Fibroblast of lung (primary cell): ENCODE results near the gene HLF.

Source experiments
- EZH2 ChIP-seq: IDR thresholded peaks from 2 replicates; pipeline ENCODE4 v1.5.1; 2012; ENCODE audit warnings: low read length, control low read depth, mild to moderate bottlenecking; ENCODE audit errors: missing control alignments
- TF ChIP-seq, protein P1 (sequence below), 2 donors: IDR thresholded peaks in 1 of 2; conservative IDR thresholded peaks in 1 of 2; 1 replicate in 1 of 2; 2 replicates in 1 of 2; pipeline ENCODE4 v1.5.1; 2011 to 2012; ENCODE audit warnings: low read length in 2 of 2, control low read depth in 1 of 2, inconsistent platforms in 1 of 2, low read depth in 1 of 2, mild to moderate bottlenecking in 1 of 2

GRCh38 chr17:55290492-55291113 is 25.8 kb downstream of the HLF start:
- TF ChIP-seq, protein P1, sequence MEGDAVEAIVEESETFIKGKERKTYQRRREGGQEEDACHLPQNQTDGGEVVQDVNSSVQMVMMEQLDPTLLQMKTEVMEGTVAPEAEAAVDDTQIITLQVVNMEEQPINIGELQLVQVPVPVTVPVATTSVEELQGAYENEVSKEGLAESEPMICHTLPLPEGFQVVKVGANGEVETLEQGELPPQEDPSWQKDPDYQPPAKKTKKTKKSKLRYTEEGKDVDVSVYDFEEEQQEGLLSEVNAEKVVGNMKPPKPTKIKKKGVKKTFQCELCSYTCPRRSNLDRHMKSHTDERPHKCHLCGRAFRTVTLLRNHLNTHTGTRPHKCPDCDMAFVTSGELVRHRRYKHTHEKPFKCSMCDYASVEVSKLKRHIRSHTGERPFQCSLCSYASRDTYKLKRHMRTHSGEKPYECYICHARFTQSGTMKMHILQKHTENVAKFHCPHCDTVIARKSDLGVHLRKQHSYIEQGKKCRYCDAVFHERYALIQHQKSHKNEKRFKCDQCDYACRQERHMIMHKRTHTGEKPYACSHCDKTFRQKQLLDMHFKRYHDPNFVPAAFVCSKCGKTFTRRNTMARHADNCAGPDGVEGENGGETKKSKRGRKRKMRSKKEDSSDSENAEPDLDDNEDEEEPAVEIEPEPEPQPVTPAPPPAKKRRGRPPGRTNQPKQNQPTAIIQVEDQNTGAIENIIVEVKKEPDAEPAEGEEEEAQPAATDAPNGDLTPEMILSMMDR (conservative IDR thresholded peaks at IDR 0.05 in 1 of 2, IDR thresholded peaks at IDR 0.05 in 1 of 2; ENCODE audit: low read depth in 1 of 2, low read length in 2 of 2): no peak
- TF ChIP-seq EZH2: no peak
